Osteocyte (in vitro differentiated cells): ENCODE data around the gene RAB17. TPM values are rescaled to one million over a fixed set of nuclear protein-coding genes. Genes with fewer than 3 reads are reported as not detected.
A peak's percentile ranks its signal among the peaks of the same experiment; 100 is the strongest.

Experiments
- DNase-seq: peaks from one replicate; pipeline ENCODE4 v3.0.0; 2021; ENCODE audit warnings: mixed read lengths; ENCODE audit not compliant: unreplicated experiment; ENCODE audit errors: extremely low spot score
- H3K27ac Mint-ChIP-seq: one replicate; pipeline ENCODE4 v1.8.0; 2021; ENCODE audit warnings: mild to moderate bottlenecking, mixed read lengths; ENCODE audit not compliant: unreplicated experiment
- H3K27me3 Mint-ChIP-seq: one replicate; pipeline ENCODE4 v1.8.0; 2021; ENCODE audit warnings: mixed read lengths; ENCODE audit not compliant: unreplicated experiment
- H3K36me3 Mint-ChIP-seq: one replicate; pipeline ENCODE4 v1.8.0; 2021; ENCODE audit warnings: mixed read lengths; ENCODE audit not compliant: unreplicated experiment
- H3K4me1 Mint-ChIP-seq: one replicate; pipeline ENCODE4 v1.8.0; 2021; ENCODE audit warnings: mixed read lengths; ENCODE audit not compliant: unreplicated experiment
- H3K4me3 Mint-ChIP-seq: one replicate; pipeline ENCODE4 v1.8.0; 2021; ENCODE audit warnings: mild to moderate bottlenecking, moderate library complexity, mixed read lengths; ENCODE audit not compliant: unreplicated experiment
- H3K9me3 Mint-ChIP-seq: one replicate; pipeline ENCODE4 v1.8.0; 2021; ENCODE audit warnings: mixed read lengths; ENCODE audit not compliant: unreplicated experiment
- CTCF ChIP-seq: fragments of 200-600 bp; sonication (generic); IDR thresholded peaks from 2 replicates; pipeline ENCODE4 v1.5.0; 2021; ENCODE audit warnings: antibody characterized with exemption, mild to moderate bottlenecking, moderate library complexity
- long read RNA-seq: library from polyadenylated mRNA; unstranded; transcript quantifications from one replicate; pipeline ENCODE4 v2.0.0, GENCODE V29; 2021
- total RNA-seq: library from RNA; stranded (reverse); gene quantifications from 2 replicates; pipeline ENCODE4 v1.2.1, GENCODE V29; 2021

RAB17 gene
- 3.9 and 5.2 TPM in 2 replicates for total RNA-seq
- long read RNA-seq, partial matches to known transcripts = 0 of 5 reads
- long read RNA-seq, other reads (novel, unspliced or antisense) = 2 of 5 reads

- no peaks in the 10 kb centered on the region for H3K27me3 Mint-ChIP-seq
- H3K4me3 Mint-ChIP-seq = peak within 1 kb of the TSS; percentile 40
- H3K27ac Mint-ChIP-seq = peak within 1 kb of the TSS; percentile 65
- no peak for DNase-seq
- no peaks in the 10 kb centered on the region for H3K36me3 Mint-ChIP-seq
- H3K4me1 Mint-ChIP-seq = peaks cover 60% of the 10 kb centered on the region
- H3K9me3 Mint-ChIP-seq = no peaks in the 10 kb centered on the region
- no peak for TF ChIP-seq CTCF
These were observed at the start of gene RAB17 for GRCh38 chr2:237590272-237591140. Gene RAB17 (minus strand): TSS chr2:237590734. CDS start chr2:237586154, 4,580 bp downstream.

GRCh38 chr2:237639836-237640220 is 49.3 kb upstream of the RAB17 start:
- peaks cover 16% of the 10 kb centered on the region for H3K36me3 Mint-ChIP-seq
- peaks cover 3% of the 10 kb centered on the region for H3K9me3 Mint-ChIP-seq
- no peak overlapping the region for H3K4me3 Mint-ChIP-seq
- no peak for TF ChIP-seq CTCF
- peaks cover 16% of the 10 kb centered on the region for H3K4me1 Mint-ChIP-seq
- H3K27ac Mint-ChIP-seq = no peak overlapping the region
- H3K27me3 Mint-ChIP-seq = no peaks in the 10 kb centered on the region
- no peak for DNase-seq

GRCh38 chr2:237639052-237639835 is 48.7 kb upstream of the RAB17 start:
- H3K4me1 Mint-ChIP-seq = peaks cover 16% of the 10 kb centered on the region
- H3K36me3 Mint-ChIP-seq = peaks cover 16% of the 10 kb centered on the region
- no peak overlapping the region for H3K27ac Mint-ChIP-seq
- no peak overlapping the region for H3K4me3 Mint-ChIP-seq
- TF ChIP-seq CTCF = no peak
- peaks cover 7% of the 10 kb centered on the region for H3K9me3 Mint-ChIP-seq
- no peak for DNase-seq
- no peaks in the 10 kb centered on the region for H3K27me3 Mint-ChIP-seq

- peaks cover 13% of the 10 kb centered on the region for H3K9me3 Mint-ChIP-seq
- no peaks in the 10 kb centered on the region for H3K27me3 Mint-ChIP-seq
- H3K36me3 Mint-ChIP-seq = peaks cover 21% of the 10 kb centered on the region
These were observed 47.6 kb upstream of the RAB17 start for GRCh38 chr2:237638176-237638575.

More at GRCh38 chr2:237638176-237638575, 47.6 kb upstream of the RAB17 start:
- no peak overlapping the region for H3K4me3 Mint-ChIP-seq
- H3K4me1 Mint-ChIP-seq = peaks cover 16% of the 10 kb centered on the region
- no peak for DNase-seq
- H3K27ac Mint-ChIP-seq = no peak overlapping the region
- TF ChIP-seq CTCF = no peak
